A673 (cell line): Measurements from ENCODE around the gene NTRK3. TPM values are rescaled to one million over a fixed set of nuclear protein-coding genes. Genes with fewer than 3 reads are reported as not detected.
"Not testable (repeated sequence)": the region's sequence is repeated elsewhere in the genome, so short reads cannot be mapped to it uniquely, and the experiment has no call there.

Source experiments
- BruUV-seq: library from RNA; stranded (reverse); fragments of 400-500 nt; replicated peaks from 2 replicates; lab custom pipeline; 2021; lab: Mats Ljungman, UMichigan
- CTCF ChIA-PET: fragments of 300-600 bp; sonication (Branson Sonifier 250); formaldehyde crosslinking; loops from one replicate; lab custom pipeline; 2022; ENCODE audit warnings: antibody characterized with exemption; lab: Charles Lee
- POLR2A ChIA-PET: fragments of 300-600 bp; sonication (Branson Sonifier 250); formaldehyde crosslinking; loops from one replicate; lab custom pipeline; 2022; ENCODE audit warnings: antibody characterized with exemption; ENCODE audit not compliant: low non-redundant PET; lab: Charles Lee
- DNase-seq: peaks from one replicate; pipeline ENCODE4 v3.0.0-alpha.2; 2015; ENCODE audit warnings: low spot score
- H3K27ac ChIP-seq: fragments of 200-600 bp; sonication (generic); 2 replicates; pipeline ENCODE4 v1.5.1; 2016; ENCODE audit warnings: mixed run types, low read depth, mild to moderate bottlenecking, mixed read lengths, antibody characterized with exemption, low read length; ENCODE audit not compliant: poor library complexity, severe bottlenecking
- H3K27me3 ChIP-seq: fragments of 200-600 bp; sonication (generic); replicated peaks from 2 replicates; pipeline ENCODE4 v1.6.1; 2017; ENCODE audit warnings: mixed run types, low read depth, mild to moderate bottlenecking, mixed read lengths, antibody characterized with exemption, low read length; ENCODE audit not compliant: insufficient read depth, poor library complexity
- H3K36me3 ChIP-seq: fragments of 200-600 bp; sonication (generic); 2 replicates; pipeline ENCODE4 v1.6.1; 2016; ENCODE audit warnings: mixed run types, mild to moderate bottlenecking, mixed read lengths, antibody characterized with exemption, low read length; ENCODE audit not compliant: insufficient read depth, poor library complexity, severe bottlenecking
- H3K4me1 ChIP-seq: fragments of 200-600 bp; sonication (generic); 2 replicates; pipeline ENCODE4 v1.6.1; 2017; ENCODE audit warnings: mixed run types, mild to moderate bottlenecking, mixed read lengths, antibody characterized with exemption, low read length; ENCODE audit not compliant: insufficient read depth, poor library complexity, severe bottlenecking
- H3K4me3 ChIP-seq: fragments of 200-600 bp; sonication (generic); 2 replicates; pipeline ENCODE4 v1.5.1; 2016; ENCODE audit warnings: low read depth, mixed run types, mild to moderate bottlenecking, mixed read lengths, low read length; ENCODE audit not compliant: poor library complexity, severe bottlenecking
- H3K9me3 ChIP-seq: fragments of 200-600 bp; sonication (generic); 2 replicates; pipeline ENCODE4 v1.6.1; 2016; ENCODE audit warnings: mixed run types, low read depth, mild to moderate bottlenecking, mixed read lengths, antibody characterized with exemption, low read length; ENCODE audit not compliant: poor library complexity, severe bottlenecking
- EZH2 ChIP-seq: fragments of 200-600 bp; sonication (generic); IDR thresholded peaks from 2 replicates; pipeline ENCODE4 v1.6.1; 2017; ENCODE audit warnings: borderline replicate concordance, low read depth, mild to moderate bottlenecking, mixed read lengths, antibody characterized with exemption, low read length; ENCODE audit not compliant: poor library complexity, severe bottlenecking
- intact Hi-C: fragments of 100-400 bp; cut with micrococcal nuclease; formaldehyde crosslinking; loops from one replicate; pipeline ENCODE4 v1.10.0; 2022; ENCODE audit not compliant: unreplicated experiment
- total RNA-seq: library from RNA; stranded (reverse); gene quantifications from 2 replicates; pipeline ENCODE4 v1.2.3, GENCODE V29; 2021
- TF ChIP-seq, protein P1 (sequence below): fragments of 300-800, 200-600 bp; sonication (generic); conservative IDR thresholded peaks from 2 replicates; pipeline ENCODE4 v1.5.1; 2017; ENCODE audit warnings: low read depth, mild to moderate bottlenecking, antibody characterized with exemption, low read length, moderate library complexity, mixed read lengths

NTRK3 gene
- total RNA-seq, 1 experiment from 2014 or later, result not detected

DNA sequence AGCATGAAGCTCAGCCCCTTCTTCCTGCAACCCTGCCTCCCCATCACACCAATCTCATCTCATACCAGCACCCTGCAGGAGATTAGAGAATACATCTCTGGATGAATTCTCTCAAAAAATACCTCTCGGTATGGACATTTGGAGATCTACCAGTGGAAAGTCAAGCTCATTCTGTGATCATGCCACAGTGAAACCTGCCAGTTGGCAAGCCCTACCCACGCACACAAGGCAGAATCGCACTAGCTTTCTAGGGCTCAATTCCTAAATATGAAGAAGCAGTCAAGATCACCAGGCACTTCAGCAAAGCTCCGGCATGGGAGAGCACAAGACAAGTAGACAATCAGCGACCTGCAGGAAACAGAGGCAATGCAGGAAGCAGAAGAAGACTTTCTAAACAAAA lies 221.2 kb downstream of the NTRK3 start:
- no TSS peak for BruUV-seq

DNA sequence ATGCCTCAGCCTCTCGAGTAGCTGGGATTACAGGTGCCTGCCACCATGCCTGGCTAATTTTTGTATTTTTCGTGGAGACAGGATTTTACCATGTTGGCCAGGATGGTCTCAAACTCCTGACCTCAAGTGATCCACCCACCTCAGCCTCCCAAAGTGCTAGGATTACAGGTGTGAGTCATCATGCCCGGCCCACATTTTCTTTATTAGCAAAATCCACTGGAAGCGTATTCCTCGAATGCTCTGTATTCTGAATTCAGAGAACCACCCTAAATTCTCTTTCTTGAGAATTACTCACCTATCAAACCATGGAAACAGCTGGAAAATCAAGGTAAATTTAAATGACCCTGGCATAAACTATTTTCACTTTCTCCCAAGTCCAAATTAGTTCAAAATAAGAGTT lies 223.1 kb downstream of the NTRK3 start:
- POLR2A ChIA-PET, H3K27ac ChIP-seq, CTCF ChIA-PET, intact Hi-C loops, H3K27me3 ChIP-seq, H3K9me3 ChIP-seq, BruUV-seq, DNase-seq, H3K4me1 ChIP-seq, H3K36me3 ChIP-seq, H3K4me3 ChIP-seq: not testable (repeated sequence)

More for the DNA sequence above, 221.2 kb downstream of the NTRK3 start:
- H3K9me3 ChIP-seq, result no peaks in the 10 kb centered on the region
- no peaks in the 10 kb centered on the region for H3K4me1 ChIP-seq
- H3K36me3 ChIP-seq, result no peaks in the 10 kb centered on the region
- H3K4me3 ChIP-seq, result no peak overlapping the region
- POLR2A ChIA-PET, result no interaction called here
- intact Hi-C loops, result no loop called here
- TF ChIP-seq, protein P1, sequence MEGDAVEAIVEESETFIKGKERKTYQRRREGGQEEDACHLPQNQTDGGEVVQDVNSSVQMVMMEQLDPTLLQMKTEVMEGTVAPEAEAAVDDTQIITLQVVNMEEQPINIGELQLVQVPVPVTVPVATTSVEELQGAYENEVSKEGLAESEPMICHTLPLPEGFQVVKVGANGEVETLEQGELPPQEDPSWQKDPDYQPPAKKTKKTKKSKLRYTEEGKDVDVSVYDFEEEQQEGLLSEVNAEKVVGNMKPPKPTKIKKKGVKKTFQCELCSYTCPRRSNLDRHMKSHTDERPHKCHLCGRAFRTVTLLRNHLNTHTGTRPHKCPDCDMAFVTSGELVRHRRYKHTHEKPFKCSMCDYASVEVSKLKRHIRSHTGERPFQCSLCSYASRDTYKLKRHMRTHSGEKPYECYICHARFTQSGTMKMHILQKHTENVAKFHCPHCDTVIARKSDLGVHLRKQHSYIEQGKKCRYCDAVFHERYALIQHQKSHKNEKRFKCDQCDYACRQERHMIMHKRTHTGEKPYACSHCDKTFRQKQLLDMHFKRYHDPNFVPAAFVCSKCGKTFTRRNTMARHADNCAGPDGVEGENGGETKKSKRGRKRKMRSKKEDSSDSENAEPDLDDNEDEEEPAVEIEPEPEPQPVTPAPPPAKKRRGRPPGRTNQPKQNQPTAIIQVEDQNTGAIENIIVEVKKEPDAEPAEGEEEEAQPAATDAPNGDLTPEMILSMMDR, result no peak
- TF ChIP-seq EZH2, result no peak
- no peak for DNase-seq
- CTCF ChIA-PET, result no interaction called here
- H3K27ac ChIP-seq, result no peak overlapping the region
- H3K27me3 ChIP-seq, result no peaks in the 10 kb centered on the region

DNA sequence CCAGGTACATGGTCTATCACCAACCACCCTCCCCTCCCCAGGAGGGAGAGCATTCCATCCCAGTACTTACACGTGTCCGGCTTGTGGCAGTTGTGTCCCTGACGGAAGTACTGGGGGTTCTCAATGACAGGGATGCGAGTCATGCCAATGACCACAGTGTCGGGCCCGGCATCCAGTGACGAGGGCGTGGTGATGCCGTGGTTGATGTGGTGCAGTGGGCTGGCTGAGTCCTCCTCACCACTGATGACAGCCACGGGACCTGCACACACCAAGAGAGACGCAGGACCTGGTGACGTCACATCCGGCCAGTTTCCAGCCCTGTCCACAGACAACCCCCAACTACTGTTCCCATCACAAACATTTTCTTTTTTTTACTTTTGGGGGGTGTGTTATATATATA lies 223.8 kb downstream of the NTRK3 start:
- BruUV-seq, result no TSS peak
- no peak for TF ChIP-seq EZH2
- TF ChIP-seq, protein P1, result no peak
- POLR2A ChIA-PET, result no interaction called here

DNA sequence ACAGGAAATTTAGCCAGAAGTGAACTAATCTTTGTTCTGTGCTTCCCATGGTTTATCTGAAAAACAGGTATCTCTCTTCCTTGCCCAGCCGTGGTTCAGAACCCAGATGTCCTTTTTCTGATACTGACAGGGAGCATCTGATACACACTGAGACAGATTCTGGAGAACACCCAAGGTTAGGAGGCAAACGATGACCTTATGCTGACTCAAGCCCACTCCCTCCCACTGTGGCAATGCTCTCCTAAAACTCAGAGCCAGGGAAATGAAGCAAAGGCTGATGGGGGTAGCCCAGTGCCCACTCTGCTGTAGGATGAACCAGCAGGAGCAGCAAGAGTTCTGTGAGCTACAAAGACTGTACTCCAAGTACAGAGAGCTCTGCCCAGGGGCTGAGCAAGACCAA lies 225.1 kb downstream of the NTRK3 start:
- TF ChIP-seq EZH2, result no peak
- TF ChIP-seq, protein P1, result no peak
- no peaks in the 10 kb centered on the region for H3K4me1 ChIP-seq
- no peaks in the 10 kb centered on the region for H3K9me3 ChIP-seq
- CTCF ChIA-PET, result no interaction called here
- no peak overlapping the region for H3K27ac ChIP-seq
- no peaks in the 10 kb centered on the region for H3K27me3 ChIP-seq
- intact Hi-C loops, result no loop called here
- BruUV-seq, result no TSS peak
- no peaks in the 10 kb centered on the region for H3K36me3 ChIP-seq
- DNase-seq, result no peak
- POLR2A ChIA-PET, result no interaction called here
- no peak overlapping the region for H3K4me3 ChIP-seq

More for the DNA sequence above, 223.8 kb downstream of the NTRK3 start:
- Histone ChIP-seq H3K4me3 (no peak overlapping the region), H3K4me1 (no peaks in the 10 kb centered on the region), H3K27me3 (no peaks in the 10 kb centered on the region), H3K36me3 (no peaks in the 10 kb centered on the region), H3K27ac (no peak overlapping the region), H3K9me3 (no peaks in the 10 kb centered on the region)
- intact Hi-C loops, result no loop called here
- CTCF ChIA-PET, result no interaction called here
- DNase-seq, result no peak
